22Rv1 (cell line): Measurements from ENCODE around the gene SEMA4A.

ENCODE experiments used
- H3K27ac ChIP-seq: fragments of 450-650 bp; 2 replicates; pipeline ENCODE4 v1.5.1; 2017
- CTCF ChIP-seq: fragments of 450-650 bp; IDR thresholded peaks from 2 replicates; pipeline ENCODE4 v1.5.1; 2017; ENCODE audit warnings: mild to moderate bottlenecking
- ZFX ChIP-seq: fragments of 450-650 bp; IDR thresholded peaks from 2 replicates; pipeline ENCODE4 v1.6.1; 2017; ENCODE audit warnings: antibody characterized with exemption, borderline replicate concordance

The SEMA4A gene

GRCh38 chr1:156153362-156153761 is at the start of gene SEMA4A:
Gene SEMA4A (plus strand): TSS chr1:156153585. CDS start chr1:156154579, 994 bp downstream.
- no peak for TF ChIP-seq CTCF
- no peak for TF ChIP-seq ZFX

GRCh38 chr1:156104065-156104810 is 49.1 kb upstream of the SEMA4A start:
- peak overlapping the region; percentile 67 for H3K27ac ChIP-seq
- no peak for TF ChIP-seq CTCF
- TF ChIP-seq ZFX, result no peak

More at GRCh38 chr1:156153362-156153761, at the start of gene SEMA4A:
- peak within 1 kb of the TSS; percentile 79 for H3K27ac ChIP-seq

GRCh38 chr1:156104861-156105832 is 48.2 kb upstream of the SEMA4A start:
- no peak for TF ChIP-seq ZFX
- TF ChIP-seq CTCF, result no peak
- H3K27ac ChIP-seq, result peak overlapping the region; percentile 67

- TF ChIP-seq CTCF, result no peak
- no peak for TF ChIP-seq ZFX
- no peak overlapping the region for H3K27ac ChIP-seq
Observed at GRCh38 chr1:156106624-156107488, 46.5 kb upstream of the SEMA4A start.

- no peak for TF ChIP-seq CTCF
- TF ChIP-seq ZFX, result no peak
- no peak overlapping the region for H3K27ac ChIP-seq
Observed at GRCh38 chr1:156108057-156108456, 45.3 kb upstream of the SEMA4A start.

GRCh38 chr1:156108664-156109241 is 44.6 kb upstream of the SEMA4A start:
- H3K27ac ChIP-seq, result no peak overlapping the region
- no peak for TF ChIP-seq CTCF
